GM19238 (cell line): ENCODE measurements around the gene CARS1.
A peak's percentile ranks its signal among the peaks of the same experiment; 100 is the strongest.

Experiments used
- DNase-seq: peaks from one replicate; pipeline ENCODE4 v3.0.0; 2011; ENCODE audit warnings: low spot score; ENCODE audit not compliant: insufficient read length

Gene CARS1

DNA sequence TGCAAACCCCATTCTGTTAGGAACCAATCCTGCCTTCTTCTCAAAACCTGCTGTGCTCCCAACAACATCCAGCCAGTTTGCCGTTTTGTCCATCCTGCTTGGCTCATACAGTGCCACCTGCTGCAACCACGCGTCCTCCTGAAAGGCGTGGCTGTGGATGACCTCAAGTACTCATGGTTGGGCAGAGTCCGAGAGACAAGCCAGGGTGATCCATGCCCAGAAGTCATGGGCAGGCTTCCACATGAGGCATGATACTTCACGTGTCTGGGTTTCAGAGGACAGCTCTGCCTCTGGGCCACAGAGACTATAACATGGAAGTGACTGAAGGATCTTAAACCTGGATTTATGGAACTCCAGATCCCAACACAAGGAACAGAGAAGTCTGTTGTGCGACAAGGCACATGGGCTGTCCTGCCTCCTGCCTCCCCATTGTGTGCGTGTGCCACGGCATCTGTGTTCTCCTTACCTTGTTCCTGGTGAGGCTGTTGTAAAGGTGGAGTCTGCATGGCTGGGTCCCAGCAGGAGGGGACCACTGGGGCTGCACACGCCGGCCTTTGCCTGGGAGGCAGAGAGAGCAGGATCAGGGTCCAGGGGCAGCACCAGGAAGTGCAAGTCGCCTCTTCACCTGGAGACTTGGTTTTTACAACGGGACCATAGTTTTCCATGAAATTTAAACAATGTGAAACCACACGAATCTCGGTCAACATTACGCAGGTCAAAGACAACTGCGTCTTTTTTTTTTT, 15.4 kb downstream of the CARS1 start:
- DNase-seq, result no peak

DNA sequence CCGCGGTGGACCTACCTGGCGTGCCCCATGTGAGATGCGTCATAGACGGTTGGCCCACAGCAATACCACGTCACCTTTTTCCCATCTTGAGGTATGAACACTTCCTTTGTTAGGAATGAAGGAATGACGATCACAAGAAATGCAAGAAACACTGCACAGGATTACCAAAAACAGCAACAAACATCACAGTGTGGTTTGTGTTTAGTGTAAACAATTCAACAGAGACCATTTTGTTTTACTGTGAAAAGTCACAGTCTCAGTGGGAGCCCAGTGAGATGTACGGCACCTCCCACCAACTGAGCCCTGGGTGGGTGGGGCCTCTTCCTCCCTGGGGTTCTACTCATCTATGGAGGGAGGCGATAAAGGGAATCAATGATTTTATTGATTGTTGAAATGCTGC, 16.3 kb downstream of the CARS1 start:
- DNase-seq, result no peak

DNA sequence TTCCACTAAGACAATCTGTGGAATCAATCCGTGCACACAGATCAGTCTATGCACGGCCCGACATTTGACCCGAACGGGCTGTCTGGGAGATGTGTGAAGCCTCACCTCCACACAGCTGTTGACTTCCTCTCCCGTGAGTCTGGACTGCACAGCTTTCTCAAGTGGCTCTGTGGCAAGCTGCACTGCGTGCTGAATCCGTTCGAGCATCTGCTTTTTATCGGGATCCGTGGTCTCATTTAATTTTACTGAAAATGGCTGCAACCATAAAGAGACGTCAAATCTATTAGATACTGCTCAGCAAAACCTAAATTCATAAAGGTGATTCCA, 19.3 kb downstream of the CARS1 start:
- no peak for DNase-seq

DNA sequence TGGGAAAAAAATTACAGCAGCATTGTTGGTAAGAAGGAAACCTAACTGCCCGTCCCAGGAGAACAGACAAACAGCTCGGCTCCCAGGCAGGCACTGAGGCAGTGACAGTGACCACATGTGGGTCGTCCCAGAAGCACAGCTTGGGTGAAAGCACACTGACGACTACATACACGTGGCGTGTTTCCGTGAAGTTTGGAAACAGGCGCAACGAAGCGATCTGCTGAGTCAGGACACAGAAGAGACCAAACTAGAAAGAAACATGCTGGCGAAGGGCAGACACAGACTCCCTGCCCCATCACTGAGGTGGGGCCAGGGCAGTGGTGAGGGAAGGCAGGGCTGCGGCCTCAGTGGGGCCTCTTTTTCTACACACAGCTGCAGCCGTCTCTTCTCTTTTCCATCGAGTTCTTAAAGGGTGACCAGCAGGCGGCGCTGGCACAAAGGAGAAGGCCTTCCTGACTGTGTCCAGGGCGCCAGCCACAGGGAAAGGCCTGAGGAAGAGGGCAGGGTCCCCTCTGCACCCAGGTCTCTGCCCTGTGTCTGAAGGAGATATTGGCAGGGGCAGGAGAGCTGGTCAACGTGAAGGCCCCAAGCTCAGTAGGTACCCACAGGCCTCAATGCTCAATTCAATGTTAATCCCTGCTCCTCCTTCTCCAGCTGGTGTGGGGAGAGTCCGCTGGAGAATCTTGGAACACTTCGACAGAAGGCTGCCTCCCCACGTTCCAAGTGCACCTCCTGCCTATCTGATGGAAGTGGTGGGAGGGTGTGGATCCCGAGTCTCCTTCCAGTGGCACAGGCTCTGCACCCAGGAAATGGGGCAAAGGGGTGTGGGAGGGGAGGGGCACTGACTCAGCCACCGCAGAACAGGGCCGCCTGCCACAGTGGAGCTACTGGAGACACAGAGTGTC, 19.9 kb downstream of the CARS1 start:
- DNase-seq, result peak; percentile 31

DNA sequence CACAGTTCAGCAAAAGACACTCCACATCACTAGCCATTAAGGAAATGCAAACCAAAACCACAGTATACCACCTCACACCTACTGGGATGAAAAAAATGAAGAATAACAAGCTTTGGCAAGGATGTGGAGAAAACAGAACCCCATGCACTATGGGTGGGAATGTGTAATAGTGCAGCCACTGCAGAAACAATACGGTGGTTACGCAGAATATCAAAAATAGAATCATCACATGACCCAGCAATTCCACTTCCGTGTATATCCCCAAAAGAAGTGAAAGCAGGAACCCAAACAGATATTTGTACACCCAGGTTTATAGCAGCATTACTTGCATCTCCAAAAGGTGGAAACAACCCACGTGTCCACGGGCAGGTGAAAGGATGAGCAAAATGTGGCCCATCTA, 20.8 kb downstream of the CARS1 start:
- DNase-seq, result no peak

DNA sequence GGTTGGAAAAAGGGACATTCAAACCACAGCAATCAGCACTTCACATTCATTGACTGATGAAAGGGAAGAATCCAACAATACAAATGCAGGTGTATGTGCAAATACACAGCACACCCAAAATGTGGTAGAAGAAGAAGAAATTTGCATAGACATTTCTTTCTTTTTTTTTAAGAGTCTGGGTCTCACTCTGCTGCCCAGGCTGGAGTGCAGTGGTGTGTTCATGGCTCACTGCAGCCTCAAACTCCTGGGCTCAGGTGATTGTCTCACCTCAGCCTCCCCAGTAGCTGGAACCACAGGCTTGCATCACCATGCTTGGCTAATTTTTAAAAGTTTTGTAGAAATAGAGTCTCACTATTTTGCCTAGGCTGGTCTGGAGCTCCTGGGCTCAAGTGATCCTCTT, 21.9 kb downstream of the CARS1 start:
- DNase-seq, result no peak

DNA sequence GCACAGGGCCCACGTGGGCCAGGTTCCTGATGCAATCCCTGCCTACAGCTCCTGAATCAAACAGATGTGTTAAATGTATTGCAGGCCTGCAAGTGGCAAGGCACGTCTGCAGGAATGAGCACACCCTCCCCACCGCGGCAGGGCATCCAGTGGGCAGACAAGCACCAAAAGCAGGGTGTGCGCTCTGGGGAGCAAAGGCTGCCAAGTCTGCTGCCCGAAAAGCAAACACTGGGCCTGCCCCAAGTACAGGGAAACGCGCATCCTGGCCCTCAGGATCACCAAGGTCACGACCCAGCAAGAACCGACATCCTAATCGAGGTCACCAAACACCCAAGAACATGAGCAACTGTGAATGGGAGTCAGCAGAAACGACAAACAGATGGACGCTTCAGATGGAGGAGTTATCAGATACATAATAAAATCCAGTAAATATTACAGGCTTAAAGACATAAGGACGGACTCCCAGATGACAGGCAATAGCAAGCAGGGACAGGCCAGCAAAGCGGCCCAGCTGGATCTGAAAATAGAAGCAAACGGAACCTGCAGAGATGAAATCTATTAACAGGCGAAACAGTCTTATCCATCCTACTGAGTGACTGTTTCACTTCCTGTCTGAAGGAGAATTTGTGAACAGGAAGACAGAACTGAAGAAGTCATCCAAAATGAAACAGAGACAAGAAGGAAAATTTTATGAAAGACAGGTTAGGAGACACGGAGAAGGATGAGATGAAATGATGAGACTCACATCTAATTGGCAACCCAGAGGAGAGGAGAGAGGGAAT, 26.7 kb downstream of the CARS1 start:
- DNase-seq, result no peak

DNA sequence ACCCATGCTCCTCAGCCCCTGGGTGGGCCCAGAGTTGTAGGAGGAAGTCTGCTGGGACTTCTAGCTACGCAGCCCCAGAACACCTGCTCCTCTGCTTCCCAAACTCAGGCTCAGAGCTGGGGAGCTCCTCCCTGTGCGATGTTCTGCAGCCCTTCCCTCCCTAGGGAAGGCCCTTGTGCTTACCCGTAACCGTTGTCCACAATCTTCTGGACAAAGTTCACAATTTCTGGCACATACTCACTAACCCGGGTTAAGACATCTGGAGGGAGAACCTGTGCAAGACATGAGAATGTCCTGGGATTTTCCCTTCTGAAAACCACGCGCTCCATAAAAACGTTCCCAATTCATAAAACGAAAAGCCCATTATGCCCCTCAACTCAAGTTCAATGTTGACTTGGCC, 28.4 kb downstream of the CARS1 start:
- no peak for DNase-seq

DNA sequence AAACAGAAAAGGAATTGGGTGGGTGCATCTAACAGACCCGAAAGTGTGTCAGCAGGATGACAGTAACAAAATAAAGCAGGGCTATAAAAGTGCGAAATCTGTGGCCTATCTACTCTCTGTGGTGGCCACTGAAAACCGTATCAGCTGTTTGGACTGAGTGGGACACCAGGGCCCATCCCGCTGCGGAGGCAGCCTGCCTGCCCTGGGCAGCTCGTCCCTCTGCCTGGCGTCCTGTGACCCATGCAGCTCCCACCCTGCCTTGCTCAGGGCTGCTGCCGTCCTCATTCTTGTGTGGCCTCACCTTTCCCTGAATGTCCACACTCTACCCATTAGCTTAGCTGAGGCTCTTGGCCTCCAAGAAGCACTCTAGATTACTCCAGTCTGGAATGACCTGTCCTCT, 30.4 kb downstream of the CARS1 start:
- no peak for DNase-seq

DNA sequence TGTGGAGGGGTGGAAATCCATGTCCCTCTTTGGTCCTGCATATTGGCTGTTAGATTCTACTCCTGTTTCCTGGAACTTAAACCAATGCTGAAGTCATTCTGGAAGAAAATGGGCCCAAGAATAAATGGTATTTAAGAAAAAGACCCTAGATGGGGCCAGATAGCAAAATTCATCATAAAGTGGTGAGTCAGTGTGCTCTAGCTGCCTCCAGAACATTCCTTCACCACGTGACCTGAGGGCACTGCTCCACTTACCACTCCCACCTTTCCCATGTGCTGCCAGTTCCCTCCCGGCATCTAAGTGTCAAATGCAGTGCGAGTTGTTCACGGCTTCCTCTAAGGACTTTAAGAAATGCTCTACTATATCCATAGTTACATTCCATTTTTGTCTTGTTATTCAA, 34.2 kb downstream of the CARS1 start:
- DNase-seq, result no peak

DNA sequence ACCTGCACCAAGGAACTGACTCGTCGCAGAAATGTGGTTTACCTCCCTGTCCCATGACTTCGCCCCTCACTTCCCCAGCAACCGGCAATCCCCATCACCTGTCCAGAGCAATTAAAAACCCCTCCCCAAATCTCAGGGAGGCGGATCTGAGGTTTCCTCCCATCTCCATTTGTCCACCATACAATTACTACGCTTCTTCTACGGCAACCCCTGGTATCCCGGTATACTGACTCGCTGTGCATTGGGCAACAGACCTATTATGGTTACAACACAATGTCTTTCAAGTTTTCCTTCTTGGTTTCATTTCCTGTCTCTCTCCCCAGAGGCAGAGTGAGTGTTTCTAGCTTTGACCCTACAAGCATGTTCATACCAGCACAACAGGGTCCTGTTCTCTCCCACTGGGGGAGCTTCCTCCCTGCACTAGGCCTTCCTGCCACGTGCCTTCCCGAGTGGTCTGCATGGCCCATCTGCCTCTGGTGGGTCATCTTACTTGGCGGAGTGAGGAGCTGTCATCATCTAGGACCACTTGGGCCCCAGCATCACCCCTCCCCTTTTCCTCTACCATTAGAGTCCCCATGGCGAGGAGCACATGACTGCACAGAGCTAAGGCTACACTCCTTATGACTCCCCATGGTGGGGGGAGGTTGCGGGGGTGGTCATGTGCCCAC, 34.8 kb downstream of the CARS1 start:
- DNase-seq, result peak; percentile 38

DNA sequence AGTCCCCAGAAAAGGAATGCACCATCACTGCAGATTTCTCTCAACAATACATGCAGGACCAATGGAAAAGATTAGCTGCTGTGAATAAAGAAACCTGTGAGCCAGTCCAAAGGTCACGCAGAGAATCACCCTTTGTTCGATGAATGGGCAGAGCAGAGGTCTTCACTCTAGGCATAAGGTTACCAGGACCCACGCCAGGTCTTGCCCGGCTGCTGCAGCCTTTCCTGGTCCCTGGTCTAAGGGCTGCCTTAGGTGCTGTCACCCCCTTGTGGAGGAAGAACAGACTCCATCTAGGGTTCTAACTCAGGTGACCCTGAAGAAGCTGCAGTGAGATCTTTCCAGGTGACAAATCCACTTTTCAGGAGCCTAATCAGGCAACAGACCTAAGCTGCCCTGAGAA, 36.1 kb downstream of the CARS1 start:
- DNase-seq, result peak; percentile 45

DNA sequence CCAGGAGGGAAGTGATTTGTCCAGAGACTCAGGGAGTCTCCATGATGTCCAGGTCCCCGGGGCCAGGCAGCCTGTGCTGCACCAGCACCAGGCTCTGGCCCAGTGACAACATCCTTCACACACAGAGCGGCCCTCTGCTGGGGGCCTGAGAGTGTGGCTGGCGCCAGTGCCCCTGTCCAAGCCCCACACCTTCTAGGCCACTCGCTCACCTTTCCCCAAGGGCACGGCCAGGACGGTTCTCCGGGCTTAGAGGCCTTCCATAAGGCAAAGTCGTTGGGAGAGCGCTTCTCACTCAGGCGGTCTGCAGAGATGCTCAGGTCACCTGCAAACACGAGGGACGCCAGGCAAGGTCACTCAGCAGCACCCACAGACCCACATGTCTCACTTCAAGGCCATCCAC, 37.2 kb downstream of the CARS1 start:
- no peak for DNase-seq

DNA sequence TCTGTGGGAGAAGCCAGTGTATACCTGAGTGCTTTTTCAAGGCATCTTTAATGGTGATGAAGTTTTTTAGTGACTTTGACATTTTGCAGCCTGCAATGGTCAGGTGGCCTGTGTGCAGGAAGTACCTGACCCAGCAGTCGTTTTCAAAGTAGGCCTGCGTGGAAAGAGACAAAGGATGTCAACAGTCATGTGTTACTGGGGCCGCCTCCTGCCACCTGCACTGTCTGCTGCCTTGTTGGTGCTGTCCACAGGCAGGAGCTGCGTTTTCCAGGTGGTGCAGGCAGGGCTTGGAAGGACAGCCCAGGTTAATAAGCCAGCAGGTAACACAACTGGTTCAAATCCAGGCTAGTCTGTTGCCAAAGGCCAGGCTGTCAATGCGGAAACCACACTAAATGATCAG, 38.6 kb downstream of the CARS1 start:
- DNase-seq, result no peak

DNA sequence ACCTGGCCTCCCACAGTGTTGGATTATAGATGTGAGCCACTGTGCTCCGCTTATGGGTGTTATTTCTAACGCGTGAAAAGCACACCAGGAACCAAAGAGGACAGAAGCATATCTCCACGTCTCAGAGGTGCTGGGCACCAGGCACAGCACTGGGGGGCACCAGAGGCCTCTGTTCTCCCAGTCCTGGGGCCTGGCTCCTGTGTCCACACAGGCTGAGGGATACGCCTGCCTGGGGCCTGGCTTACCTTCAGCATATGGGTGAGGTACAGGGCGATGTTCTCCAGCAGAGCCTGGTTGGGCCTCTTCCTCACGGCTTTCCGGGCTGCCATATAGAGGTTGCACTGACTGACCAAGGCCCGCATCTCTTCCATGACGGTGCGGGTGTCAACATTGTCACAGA, 40.4 kb downstream of the CARS1 start:
- DNase-seq, result no peak

DNA sequence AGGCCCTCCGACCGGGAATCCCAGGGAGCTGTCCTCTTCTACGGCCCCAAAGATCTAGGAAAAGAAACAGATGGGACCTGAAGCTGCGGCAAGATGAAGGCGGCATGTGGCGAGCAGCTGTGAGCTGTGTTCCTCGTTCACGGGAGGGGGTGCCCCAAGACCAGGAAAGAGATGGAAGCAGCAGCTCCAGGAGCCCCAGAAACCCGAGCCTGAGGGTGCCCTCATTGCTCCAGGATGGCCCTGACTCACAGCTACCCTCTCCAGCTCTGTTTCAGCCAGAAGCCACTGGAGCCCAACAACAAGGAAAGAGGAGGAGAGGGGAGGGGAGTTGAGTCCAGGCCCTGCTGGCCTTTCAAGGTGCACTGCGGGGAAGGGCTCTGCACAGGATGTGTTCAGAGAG, 41.4 kb downstream of the CARS1 start:
- no peak for DNase-seq

DNA sequence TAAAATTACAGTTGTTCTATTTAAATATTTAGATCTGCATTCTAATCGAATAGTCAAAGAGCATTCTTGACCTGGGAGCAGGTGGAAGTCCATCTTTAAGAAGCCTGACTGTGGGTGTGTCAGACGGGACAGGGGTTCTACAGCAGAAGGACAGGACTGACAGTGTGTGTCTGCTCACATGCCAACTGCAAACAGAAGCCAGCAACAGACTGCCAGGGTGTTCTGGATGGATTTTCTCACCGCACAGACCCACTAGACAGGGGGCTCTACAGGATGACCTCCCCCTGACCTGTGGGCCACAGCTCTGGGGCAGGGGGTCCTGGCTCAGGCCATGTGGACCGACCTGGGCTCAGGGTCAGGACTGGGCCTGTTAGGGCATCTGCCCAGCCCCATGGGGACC, 42.3 kb downstream of the CARS1 start:
- no peak for DNase-seq

DNA sequence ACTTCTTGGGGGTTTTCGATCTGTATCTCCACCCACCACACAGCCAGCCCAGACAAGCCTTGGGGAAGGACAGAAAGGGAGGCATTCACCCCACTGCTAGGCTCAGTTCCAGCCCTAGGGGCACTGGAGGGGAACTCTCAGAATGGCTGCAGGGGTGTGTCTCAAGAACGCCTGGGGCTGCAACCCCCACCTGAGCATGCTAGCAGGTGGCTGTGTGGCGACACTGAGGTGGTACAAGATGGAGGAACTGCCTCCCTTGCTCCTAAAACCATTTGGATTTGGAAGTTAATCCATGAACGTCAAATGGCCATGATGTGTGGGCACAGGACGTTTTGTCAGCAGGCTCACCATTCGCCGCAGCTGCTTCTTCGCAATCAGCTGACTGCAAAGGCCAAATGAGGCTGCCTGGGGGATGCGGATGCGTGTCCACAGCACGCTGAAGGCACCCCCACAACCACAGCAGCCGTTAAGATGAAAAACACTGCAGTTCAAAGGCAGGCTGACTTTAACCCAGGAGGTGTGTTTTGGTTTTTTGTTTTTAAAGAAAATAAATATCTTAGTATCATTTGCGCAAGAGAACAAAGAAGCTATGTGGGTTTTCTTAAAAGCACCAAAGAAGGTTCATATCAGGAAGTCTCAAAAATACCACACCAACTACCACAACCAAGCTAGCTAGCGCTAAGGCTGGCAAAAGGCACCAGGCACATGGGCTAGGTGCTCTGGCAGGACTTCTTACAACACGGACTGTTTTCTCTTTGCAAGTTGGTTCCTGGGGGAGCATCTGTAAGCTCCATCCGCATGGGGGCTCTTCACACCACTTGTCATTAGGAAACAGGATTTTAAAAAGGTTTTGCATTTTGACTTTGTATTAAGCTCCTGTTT, 42.9 kb downstream of the CARS1 start:
- no peak for DNase-seq

DNA sequence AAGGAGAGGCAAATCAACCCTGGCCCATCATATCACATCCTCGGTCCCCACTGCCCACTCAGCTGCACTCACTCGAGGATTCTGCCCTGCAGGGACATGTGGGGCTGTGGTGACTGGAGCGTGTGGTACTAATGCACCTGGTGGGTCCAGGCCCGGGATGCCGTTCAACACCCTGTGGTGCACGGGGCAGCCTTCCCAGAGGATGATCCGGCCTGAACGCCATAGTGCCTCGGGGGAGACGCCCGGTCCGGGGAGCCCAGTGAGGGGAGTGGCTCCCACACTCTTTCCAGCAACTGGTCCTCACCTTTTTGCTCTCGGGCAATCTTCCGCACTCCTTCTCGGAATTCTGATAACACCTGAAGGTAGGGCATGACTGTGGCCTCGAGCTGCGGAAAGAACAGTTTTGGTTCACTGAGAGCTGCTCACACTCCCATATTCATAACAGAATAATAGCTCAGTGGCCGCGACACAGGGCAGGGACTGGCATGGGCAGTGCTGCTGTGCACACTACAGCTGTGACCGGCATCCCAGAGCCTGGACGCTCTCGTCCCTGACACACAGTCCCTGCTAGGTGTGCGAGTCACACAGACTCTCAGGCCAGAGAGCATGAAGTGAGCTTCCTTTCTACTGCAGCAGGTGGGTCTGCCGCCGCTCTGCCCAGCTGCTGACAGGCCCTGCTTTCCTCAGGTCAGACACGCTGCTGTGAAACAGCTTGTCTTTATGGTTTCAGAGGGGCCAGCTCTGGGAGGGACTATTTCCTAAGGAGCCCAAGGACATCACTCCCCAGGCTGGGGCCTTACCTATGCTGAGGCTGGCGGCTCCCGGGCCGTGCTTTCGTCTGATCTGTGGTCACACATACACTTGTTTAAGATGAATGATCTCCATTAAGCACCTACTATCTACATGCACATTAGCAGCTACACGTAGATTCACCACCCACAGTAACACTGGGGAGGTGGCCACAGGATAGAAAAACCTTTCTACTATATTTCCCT, 45.0 kb downstream of the CARS1 start:
- no peak for DNase-seq
